MM.1S (cell line): ENCODE measurements around the gene SDCCAG8.

Experiments used
- EZH2 ChIP-seq: fragments of 300-600 bp; sonication (generic); optimal IDR thresholded peaks from 2 replicates; pipeline ENCODE3; 2017; ENCODE audit warnings: low read depth, mild to moderate bottlenecking, antibody characterized with exemption, low read length, mixed read lengths
- TF ChIP-seq, protein P1 (sequence below): fragments of 300-600 bp; sonication (generic); IDR thresholded peaks from 2 replicates; pipeline ENCODE4 v1.5.1; 2016; ENCODE audit warnings: antibody characterized with exemption, low read length, mixed read lengths

DNA sequence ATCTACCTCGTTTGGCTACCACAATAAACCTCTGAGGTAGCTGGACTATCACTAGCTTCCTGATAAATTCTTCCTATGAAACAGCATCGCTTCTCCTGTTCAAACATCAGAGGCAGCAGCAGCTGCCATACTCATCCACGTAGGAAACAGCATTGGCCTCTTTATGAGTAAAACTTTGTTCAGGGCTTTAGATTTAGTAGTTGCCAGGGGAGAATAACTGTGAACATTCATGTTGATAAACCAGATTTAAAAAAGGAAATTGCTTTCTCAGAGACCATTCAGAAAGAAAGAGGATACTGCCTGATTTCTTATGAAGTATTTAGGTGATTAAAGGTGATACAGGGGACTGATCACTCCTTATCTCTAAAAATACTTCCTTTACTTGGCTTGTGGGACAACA lies 7.9 kb upstream of the SDCCAG8 start:
- TF ChIP-seq, protein P1, sequence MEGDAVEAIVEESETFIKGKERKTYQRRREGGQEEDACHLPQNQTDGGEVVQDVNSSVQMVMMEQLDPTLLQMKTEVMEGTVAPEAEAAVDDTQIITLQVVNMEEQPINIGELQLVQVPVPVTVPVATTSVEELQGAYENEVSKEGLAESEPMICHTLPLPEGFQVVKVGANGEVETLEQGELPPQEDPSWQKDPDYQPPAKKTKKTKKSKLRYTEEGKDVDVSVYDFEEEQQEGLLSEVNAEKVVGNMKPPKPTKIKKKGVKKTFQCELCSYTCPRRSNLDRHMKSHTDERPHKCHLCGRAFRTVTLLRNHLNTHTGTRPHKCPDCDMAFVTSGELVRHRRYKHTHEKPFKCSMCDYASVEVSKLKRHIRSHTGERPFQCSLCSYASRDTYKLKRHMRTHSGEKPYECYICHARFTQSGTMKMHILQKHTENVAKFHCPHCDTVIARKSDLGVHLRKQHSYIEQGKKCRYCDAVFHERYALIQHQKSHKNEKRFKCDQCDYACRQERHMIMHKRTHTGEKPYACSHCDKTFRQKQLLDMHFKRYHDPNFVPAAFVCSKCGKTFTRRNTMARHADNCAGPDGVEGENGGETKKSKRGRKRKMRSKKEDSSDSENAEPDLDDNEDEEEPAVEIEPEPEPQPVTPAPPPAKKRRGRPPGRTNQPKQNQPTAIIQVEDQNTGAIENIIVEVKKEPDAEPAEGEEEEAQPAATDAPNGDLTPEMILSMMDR, result no peak
- no peak for TF ChIP-seq EZH2
